ENCODE results near the gene CYP4A11. TPM values are rescaled to one million over a fixed set of nuclear protein-coding genes. Genes with fewer than 3 reads are reported as not detected.
"Not testable (repeated sequence)": the region's sequence is repeated elsewhere in the genome, so short reads cannot be mapped to it uniquely, and the experiment has no call there.

CYP4A11 gene, protein sequence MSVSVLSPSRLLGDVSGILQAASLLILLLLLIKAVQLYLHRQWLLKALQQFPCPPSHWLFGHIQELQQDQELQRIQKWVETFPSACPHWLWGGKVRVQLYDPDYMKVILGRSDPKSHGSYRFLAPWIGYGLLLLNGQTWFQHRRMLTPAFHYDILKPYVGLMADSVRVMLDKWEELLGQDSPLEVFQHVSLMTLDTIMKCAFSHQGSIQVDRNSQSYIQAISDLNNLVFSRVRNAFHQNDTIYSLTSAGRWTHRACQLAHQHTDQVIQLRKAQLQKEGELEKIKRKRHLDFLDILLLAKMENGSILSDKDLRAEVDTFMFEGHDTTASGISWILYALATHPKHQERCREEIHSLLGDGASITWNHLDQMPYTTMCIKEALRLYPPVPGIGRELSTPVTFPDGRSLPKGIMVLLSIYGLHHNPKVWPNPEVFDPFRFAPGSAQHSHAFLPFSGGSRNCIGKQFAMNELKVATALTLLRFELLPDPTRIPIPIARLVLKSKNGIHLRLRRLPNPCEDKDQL
- total RNA-seq, result under 1 TPM in 3 of 5 donors, not detected in 2; 0.22 to 0.26 (median 0.23) TPM
- not detected for total RNA-seq (2013)
- total RNA-seq, result 0 reads per million in 29 experiments

DNA sequence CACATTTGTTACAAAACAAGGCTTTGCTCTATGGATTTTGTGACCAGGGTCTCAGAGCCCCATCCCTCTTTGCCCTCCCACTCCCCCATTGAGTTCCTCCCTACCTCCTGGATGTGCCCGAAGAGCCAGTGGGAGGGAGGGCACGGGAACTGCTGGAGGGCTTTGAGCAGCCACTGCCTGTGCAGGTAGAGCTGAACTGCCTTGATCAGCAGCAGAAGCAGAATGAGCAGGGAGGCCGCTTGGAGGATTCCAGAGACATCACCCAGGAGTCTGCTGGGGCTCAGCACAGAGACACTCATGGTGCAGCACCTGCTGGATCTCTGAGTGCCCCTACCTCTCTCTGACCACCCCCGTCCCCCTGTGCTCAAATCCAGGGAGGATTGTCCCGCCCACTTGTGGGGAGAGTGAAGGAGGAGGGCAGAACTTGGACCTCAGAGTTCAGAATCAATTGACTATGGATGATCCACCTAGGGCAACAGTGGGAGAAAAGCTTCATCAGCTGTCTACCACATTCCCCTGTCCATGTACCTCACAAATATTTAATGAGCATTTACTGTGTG lies at the start of gene CYP4A11:
TSS of gene CYP4A11 (minus strand) at position 342 of the 560 bp plus-strand sequence. CDS start at position 299, 43 bp downstream.
- Histone ChIP-seq H3K36me3 (ENCODE audit: control insufficient read depth in 2 of 2, extremely low read depth in 1 of 2, insufficient read depth in 1 of 2, low read length in 1 of 2) (no peaks in the 10 kb centered on the region), H3K4me1 (ENCODE audit: control insufficient read depth in 1 of 2, extremely low read depth in 1 of 2, insufficient read depth in 2 of 2, low read length in 2 of 2) (no peaks in the 10 kb centered on the region), H3K9me3 (no peaks in the 10 kb centered on the region), H3K4me3 (ENCODE audit: control insufficient read depth in 1 of 2, extremely low read depth in 1 of 2, low read length in 1 of 2) (no peak within 1 kb of the TSS), H3K27ac (ENCODE audit: low read length) (no peak within 1 kb of the TSS), H3K27me3 (replicated peaks in 1 of 2; ENCODE audit: control insufficient read depth in 2 of 2, extremely low read depth in 1 of 2, insufficient read depth in 2 of 2, low read length in 1 of 2) (peaks cover 0 to 11% of the 10 kb centered on the region in 2 experiments)
- DNase-seq (no peak), ATAC-seq (replicated peaks in 1 of 4) (no peak)
- H3K27ac Mint-ChIP-seq, result no peak within 1 kb of the TSS
- WGBS (ENCODE audit: insufficient coverage), result 88% methylated on average over 1 of the region's 5 CpGs
- H3K9me3 Mint-ChIP-seq, result no peaks in the 10 kb centered on the region
- H3K4me1 Mint-ChIP-seq, result no peaks in the 10 kb centered on the region
- H3K4me3 Mint-ChIP-seq, result no peak within 1 kb of the TSS
- H3K36me3 Mint-ChIP-seq, result no peaks in the 10 kb centered on the region
- CTCF ChIA-PET, result no interaction called here
- peaks cover 12 to 14% of the 10 kb centered on the region in 2 donors for H3K27me3 Mint-ChIP-seq
- POLR2A ChIA-PET, result interaction anchor here in 1 of 2 donors (0.6 kb wide), 1 partner anchor 1252 kb away, joined by 3 read pairs; no protein-coding TSS in a partner anchor

DNA sequence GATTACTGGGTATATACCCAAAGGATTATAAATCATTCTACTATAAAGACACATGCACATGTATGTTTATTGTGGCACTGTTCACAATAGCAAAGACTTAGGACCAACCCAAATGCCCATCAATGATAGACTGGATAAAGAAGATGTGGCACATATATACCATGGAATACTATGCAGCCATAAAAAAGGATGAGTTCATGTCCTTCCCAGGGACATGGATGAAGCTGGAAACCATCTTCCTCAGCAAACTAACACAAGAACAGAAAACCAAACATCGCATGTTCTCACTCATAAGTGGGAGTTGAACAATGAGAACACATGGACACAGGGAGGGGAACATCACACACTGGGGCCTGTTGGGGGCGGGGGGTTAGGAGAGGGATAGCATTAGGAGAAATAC lies 49.3 kb upstream of the CYP4A11 start:
- DNase-seq; ATAC-seq (replicated peaks in 1 of 4); H3K27ac Mint-ChIP-seq; H3K4me3 ChIP-seq (ENCODE audit: control insufficient read depth in 1 of 2, extremely low read depth in 1 of 2, low read length in 1 of 2); H3K36me3 Mint-ChIP-seq; H3K36me3 ChIP-seq (ENCODE audit: control insufficient read depth in 2 of 2, extremely low read depth in 1 of 2, insufficient read depth in 1 of 2, low read length in 1 of 2); H3K27me3 ChIP-seq (replicated peaks in 1 of 2; ENCODE audit: control insufficient read depth in 2 of 2, extremely low read depth in 1 of 2, insufficient read depth in 2 of 2, low read length in 1 of 2); H3K4me1 ChIP-seq (ENCODE audit: control insufficient read depth in 1 of 2, extremely low read depth in 1 of 2, insufficient read depth in 2 of 2, low read length in 2 of 2); POLR2A ChIA-PET; H3K27ac ChIP-seq (ENCODE audit: low read length); H3K9me3 Mint-ChIP-seq; H3K4me3 Mint-ChIP-seq; H3K4me1 Mint-ChIP-seq; CTCF ChIA-PET; H3K9me3 ChIP-seq: not testable (repeated sequence)
- no CpG with 5 or more reads among the region's 2 CpGs for WGBS (ENCODE audit: insufficient coverage)
- H3K27me3 Mint-ChIP-seq, result peaks cover 7 to 14% of the 10 kb centered on the region in 2 donors

GRCh38 chr1:46983830-46984586 lies 42.7 kb upstream of the CYP4A11 start:
- ChIA-PET POLR2A (no interaction called here), CTCF (interaction anchor here in 1 of 2 donors (0.5 kb wide), 1 partner anchor 11 kb away, joined by 3 read pairs; no protein-coding TSS in a partner anchor)
- no peak overlapping the region for H3K27ac ChIP-seq (ENCODE audit: low read length)
- peaks cover 40 to 49% of the 10 kb centered on the region in 2 donors for H3K27me3 Mint-ChIP-seq
- WGBS (ENCODE audit: insufficient coverage), result no CpG with 5 or more reads among the region's 3 CpGs
- H3K27ac Mint-ChIP-seq, result no peak overlapping the region
- H3K27me3 ChIP-seq (replicated peaks in 1 of 2; ENCODE audit: control insufficient read depth in 2 of 2, extremely low read depth in 1 of 2, insufficient read depth in 2 of 2, low read length in 1 of 2), result peaks cover 0 to 19% of the 10 kb centered on the region in 2 experiments
- DNase-seq (no peak), ATAC-seq (replicated peaks in 1 of 4) (no peak)
- no peaks in the 10 kb centered on the region for H3K36me3 ChIP-seq (ENCODE audit: control insufficient read depth in 2 of 2, extremely low read depth in 1 of 2, insufficient read depth in 1 of 2, low read length in 1 of 2)
- peaks cover 2 to 10% (median 5%) of the 10 kb centered on the region in 3 donors for H3K9me3 Mint-ChIP-seq
- no peak overlapping the region for H3K4me3 Mint-ChIP-seq
- H3K4me1 ChIP-seq (ENCODE audit: control insufficient read depth in 1 of 2, extremely low read depth in 1 of 2, insufficient read depth in 2 of 2, low read length in 2 of 2), result no peaks in the 10 kb centered on the region
- H3K4me1 Mint-ChIP-seq, result no peaks in the 10 kb centered on the region
- no peaks in the 10 kb centered on the region for H3K9me3 ChIP-seq
- peaks cover 3% of the 10 kb centered on the region for H3K36me3 Mint-ChIP-seq
- H3K4me3 ChIP-seq (ENCODE audit: control insufficient read depth in 1 of 2, extremely low read depth in 1 of 2, low read length in 1 of 2), result no peak overlapping the region

GRCh38 chr1:46983166-46983829 lies 42.0 kb upstream of the CYP4A11 start:
- Histone ChIP-seq H3K36me3 (ENCODE audit: control insufficient read depth in 2 of 2, extremely low read depth in 1 of 2, insufficient read depth in 1 of 2, low read length in 1 of 2) (no peaks in the 10 kb centered on the region), H3K4me3 (ENCODE audit: control insufficient read depth in 1 of 2, extremely low read depth in 1 of 2, low read length in 1 of 2) (no peak overlapping the region), H3K27me3 (replicated peaks in 1 of 2; ENCODE audit: control insufficient read depth in 2 of 2, extremely low read depth in 1 of 2, insufficient read depth in 2 of 2, low read length in 1 of 2) (peaks cover 0 to 19% of the 10 kb centered on the region in 2 experiments), H3K4me1 (ENCODE audit: control insufficient read depth in 1 of 2, extremely low read depth in 1 of 2, insufficient read depth in 2 of 2, low read length in 2 of 2) (no peaks in the 10 kb centered on the region), H3K27ac (ENCODE audit: low read length) (no peak overlapping the region), H3K9me3 (no peaks in the 10 kb centered on the region)
- ATAC-seq (replicated peaks in 1 of 4) (no peak), DNase-seq (no peak)
- WGBS (ENCODE audit: insufficient coverage), result 30% methylated on average over 6 of the region's 7 CpGs
- Mint-ChIP-seq H3K27ac (no peak overlapping the region), H3K36me3 (peaks cover 3% of the 10 kb centered on the region), H3K9me3 (peaks cover 5 to 10% (median 10%) of the 10 kb centered on the region in 3 donors), H3K27me3 (peaks cover 45 to 56% of the 10 kb centered on the region in 2 donors), H3K4me3 (no peak overlapping the region), H3K4me1 (no peaks in the 10 kb centered on the region)
- ChIA-PET POLR2A (no interaction called here), CTCF (interaction anchor here in 1 of 2 donors (0.5 kb wide), 1 partner anchor 10 kb away, joined by 3 read pairs; no protein-coding TSS in a partner anchor)

- ChIA-PET POLR2A (no interaction called here), CTCF (no interaction called here)
- peaks cover 0 to 18% of the 10 kb centered on the region in 2 experiments for H3K27me3 ChIP-seq (replicated peaks in 1 of 2; ENCODE audit: control insufficient read depth in 2 of 2, extremely low read depth in 1 of 2, insufficient read depth in 2 of 2, low read length in 1 of 2)
- no peaks in the 10 kb centered on the region for H3K36me3 ChIP-seq (ENCODE audit: control insufficient read depth in 2 of 2, extremely low read depth in 1 of 2, insufficient read depth in 1 of 2, low read length in 1 of 2)
- Mint-ChIP-seq H3K9me3 (peaks cover 0 to 5% (median 5%) of the 10 kb centered on the region in 3 donors), H3K27ac (no peak overlapping the region), H3K27me3 (peaks cover 20 to 22% of the 10 kb centered on the region in 2 donors), H3K36me3 (no peaks in the 10 kb centered on the region), H3K4me1 (no peaks in the 10 kb centered on the region), H3K4me3 (no peak overlapping the region)
- ATAC-seq (replicated peaks in 1 of 4) (no peak), DNase-seq (no peak)
- no peak overlapping the region for H3K4me3 ChIP-seq (ENCODE audit: control insufficient read depth in 1 of 2, extremely low read depth in 1 of 2, low read length in 1 of 2)
- no peaks in the 10 kb centered on the region for H3K4me1 ChIP-seq (ENCODE audit: control insufficient read depth in 1 of 2, extremely low read depth in 1 of 2, insufficient read depth in 2 of 2, low read length in 2 of 2)
- no peaks in the 10 kb centered on the region for H3K9me3 ChIP-seq
- WGBS (ENCODE audit: insufficient coverage), result 100% methylated on average over 1 of the region's 5 CpGs
- H3K27ac ChIP-seq (ENCODE audit: low read length), result no peak overlapping the region
These were observed 27.8 kb upstream of the CYP4A11 start for GRCh38 chr1:46969014-46969619.
